HG02852 (cell line): ENCODE measurements around the gene SMAD6.
A peak's percentile ranks its signal among the peaks of the same experiment; 100 is the strongest.
"Not testable (repeated sequence)": the region's sequence is repeated elsewhere in the genome, so short reads cannot be mapped to it uniquely, and the experiment has no call there.

ENCODE experiments used
- ATAC-seq: cut with Tn5 transposase; IDR thresholded peaks from one replicate; pipeline ENCODE4 v1.9.1; 2021; ENCODE audit warnings: mild to moderate bottlenecking, moderate library complexity; ENCODE audit not compliant: unreplicated experiment

SMAD6 gene

DNA sequence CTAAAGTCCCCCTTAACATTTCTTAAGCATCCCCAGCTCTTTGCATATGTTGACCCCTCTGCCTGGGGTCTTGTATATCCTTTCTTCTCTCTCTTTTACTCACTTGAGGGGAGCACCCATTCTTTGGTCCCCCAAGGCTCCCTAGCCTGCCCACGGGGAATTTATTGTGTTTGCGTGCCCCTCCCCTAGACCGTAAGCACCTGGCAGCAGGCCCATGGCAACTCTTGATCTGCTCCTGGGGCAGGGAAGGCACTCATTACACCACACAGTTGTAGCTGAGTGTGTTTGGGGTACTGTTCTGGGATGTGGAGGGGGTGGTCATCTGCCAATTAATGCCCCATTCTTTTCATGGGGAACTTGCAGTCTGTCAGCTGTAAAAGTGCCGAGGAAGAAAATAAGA is 27.3 kb upstream of the SMAD6 start:
- no peak for ATAC-seq

GRCh38 chr15:66675446-66675845 is 26.6 kb upstream of the SMAD6 start:
- no peak for ATAC-seq

DNA sequence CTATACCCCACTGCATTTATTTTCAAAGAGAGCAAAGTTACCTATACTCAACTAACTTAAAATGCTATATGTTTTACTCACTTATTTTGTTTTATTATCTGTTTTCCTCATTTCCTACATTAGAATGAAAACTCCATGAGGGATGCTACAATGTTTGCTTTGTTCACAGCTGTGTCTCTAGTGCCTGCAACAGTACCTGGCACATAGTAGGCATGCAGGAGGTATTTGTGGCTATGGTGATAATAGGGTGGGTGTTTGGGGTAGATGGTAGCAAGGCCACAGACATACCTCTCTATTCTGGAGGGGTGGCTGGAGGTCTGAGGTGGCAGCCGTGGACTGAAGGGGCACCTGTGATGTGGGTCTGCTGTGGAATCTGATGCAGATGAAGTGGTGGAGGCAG is 24.7 kb upstream of the SMAD6 start:
- ATAC-seq: no peak

- ATAC-seq: no peak
These were observed 22.9 kb upstream of the SMAD6 start for GRCh38 chr15:66679061-66679656.

DNA sequence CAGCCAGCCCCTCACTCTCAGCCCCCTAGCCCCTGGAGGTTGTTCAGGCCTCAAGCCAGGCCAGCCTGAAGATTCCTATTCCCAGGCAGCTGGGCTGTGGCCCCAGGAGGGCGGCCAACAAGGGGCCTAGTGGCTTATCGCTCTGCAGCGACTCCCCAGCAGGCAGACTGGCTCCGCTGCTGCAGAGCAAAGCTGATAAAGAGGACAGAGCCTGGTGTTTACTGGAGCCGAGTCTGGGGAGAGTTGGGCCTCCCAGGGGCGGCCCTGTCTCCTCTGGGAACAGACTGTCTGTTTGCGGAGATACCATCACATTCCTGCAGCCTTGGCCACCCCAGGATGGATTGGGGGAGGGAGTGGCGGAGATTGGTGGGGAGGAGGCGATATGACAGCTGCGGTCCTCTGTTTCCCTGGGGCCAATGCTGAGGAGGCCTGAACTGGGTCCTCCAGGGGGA is 22.4 kb upstream of the SMAD6 start:
- no peak for ATAC-seq

DNA sequence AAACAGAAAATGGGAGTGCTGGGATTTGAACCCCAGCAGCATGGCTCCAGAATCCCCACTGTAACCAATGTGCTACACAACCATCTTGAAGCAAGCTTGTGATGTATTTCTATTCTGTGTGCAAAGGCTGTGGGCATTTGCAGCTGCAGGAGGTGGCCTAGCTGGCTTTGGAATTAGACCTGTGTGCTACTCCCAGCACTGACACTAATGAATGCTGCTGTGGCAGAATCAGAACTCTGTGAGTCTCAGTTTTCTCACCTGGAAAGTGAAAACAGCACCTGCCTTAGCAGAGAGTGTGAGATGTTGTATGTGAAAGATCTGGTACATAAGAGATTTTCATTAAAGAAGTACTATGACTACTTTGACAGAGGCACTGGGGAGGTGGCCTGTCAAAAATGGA is 21.5 kb upstream of the SMAD6 start:
- no peak for ATAC-seq

DNA sequence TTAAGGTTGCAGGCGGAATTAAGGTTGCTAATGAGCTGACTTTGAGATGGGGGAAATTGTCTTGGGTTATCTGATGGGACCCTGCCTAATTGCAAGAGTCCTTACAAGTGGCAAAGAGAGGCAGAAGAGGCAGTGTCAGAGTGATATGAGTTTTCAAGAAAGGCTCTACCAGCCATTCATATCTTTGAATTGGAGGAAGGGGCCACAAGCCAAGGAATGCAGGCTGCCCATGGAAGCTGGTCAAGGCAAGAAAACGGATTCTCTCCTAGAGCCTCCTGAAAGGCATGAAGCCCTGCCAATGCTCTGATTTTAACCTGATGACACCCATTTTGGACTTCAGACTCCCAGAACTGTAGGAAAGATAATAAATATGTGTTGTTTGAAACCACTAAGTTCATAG is 20.6 kb upstream of the SMAD6 start:
- ATAC-seq: no peak

GRCh38 chr15:66682246-66682645 is 19.8 kb upstream of the SMAD6 start:
- no peak for ATAC-seq

DNA sequence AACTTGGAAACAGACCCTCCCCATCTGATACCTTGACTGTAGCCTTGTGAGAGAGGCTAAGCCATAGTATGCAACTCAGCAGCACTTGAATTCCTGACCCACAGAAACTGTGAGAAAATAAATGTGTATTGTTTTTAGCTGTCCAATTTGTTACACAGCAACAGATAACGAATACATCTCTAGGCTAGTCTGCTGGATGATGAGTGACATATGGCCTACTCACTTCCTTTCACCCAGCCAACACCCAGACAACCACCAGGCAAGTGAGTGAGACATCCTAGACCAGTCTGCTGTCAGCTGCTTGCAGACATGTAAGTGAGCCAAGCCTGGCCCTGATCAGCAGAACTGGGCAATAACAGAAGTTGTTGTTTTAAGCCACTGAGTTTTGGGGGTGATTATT is 19.2 kb upstream of the SMAD6 start:
- ATAC-seq: no peak

DNA sequence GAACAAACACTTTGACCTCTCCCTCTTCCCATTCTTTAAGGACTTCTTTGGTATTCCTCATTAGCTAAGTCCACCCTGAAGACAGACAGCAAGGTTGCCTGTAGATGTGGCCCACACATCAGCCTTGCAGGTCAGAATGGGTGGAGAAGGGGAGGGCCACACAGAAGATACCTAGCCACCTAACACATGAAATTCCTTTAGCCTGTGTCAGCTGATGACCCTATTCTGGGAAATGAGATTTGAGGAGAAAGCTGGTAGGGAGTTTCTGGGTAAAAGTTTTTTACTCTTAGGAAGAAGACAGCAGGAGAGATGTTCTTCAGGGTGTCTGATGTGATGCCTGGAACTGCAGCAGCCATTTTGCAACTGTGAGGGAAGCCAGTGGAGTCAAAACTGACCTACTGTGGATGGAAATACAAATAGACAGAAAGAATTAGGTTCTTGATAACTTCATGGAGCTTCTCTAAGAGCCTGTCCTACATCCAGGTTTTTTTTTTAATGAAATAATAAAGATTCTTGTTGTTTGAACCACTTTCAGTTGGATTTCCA is 17.8 kb upstream of the SMAD6 start:
- no peak for ATAC-seq

GRCh38 chr15:66685638-66686150 is 16.3 kb upstream of the SMAD6 start:
- no peak for ATAC-seq

GRCh38 chr15:66690912-66691311 is 11.1 kb upstream of the SMAD6 start:
- ATAC-seq: not testable (repeated sequence)

DNA sequence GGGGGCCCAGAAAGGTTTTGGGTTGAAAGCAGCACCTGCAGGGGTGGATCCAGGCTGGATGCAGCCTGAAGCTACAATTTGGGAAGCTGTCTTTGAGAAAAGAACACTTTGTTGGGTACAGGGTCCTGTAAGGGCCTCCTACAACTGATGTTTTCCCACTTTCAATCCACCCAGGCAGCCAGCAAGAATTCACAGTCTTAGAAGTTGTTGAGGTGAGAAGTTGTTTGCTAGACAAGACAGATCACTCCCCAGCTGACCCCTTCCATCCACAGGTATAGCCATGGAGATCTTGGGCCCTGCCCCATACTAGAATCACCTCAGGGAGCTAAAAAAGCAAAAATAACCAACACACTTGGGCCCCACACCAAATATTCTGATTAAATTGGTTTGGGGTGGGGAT is 10.3 kb upstream of the SMAD6 start:
- ATAC-seq: no peak

DNA sequence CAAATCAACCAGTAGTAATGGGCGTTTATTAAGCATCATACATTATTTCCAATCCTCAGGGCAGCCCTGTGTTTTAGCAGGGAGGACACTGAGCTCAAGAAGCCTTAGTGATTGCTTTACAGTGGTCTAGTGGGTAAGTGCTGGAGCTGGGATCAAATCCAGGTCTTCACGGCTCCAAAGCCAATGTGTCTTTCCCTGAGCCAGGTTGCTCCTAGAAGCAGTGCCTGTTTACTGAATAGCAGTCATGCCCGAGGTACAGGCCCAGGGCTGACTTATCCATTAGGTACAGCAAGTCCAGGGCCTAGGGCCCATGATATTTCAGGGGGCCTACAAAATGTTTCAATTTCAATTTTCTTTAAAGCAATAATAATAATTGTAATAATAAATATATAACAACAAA is 9.6 kb upstream of the SMAD6 start:
- ATAC-seq: no peak

DNA sequence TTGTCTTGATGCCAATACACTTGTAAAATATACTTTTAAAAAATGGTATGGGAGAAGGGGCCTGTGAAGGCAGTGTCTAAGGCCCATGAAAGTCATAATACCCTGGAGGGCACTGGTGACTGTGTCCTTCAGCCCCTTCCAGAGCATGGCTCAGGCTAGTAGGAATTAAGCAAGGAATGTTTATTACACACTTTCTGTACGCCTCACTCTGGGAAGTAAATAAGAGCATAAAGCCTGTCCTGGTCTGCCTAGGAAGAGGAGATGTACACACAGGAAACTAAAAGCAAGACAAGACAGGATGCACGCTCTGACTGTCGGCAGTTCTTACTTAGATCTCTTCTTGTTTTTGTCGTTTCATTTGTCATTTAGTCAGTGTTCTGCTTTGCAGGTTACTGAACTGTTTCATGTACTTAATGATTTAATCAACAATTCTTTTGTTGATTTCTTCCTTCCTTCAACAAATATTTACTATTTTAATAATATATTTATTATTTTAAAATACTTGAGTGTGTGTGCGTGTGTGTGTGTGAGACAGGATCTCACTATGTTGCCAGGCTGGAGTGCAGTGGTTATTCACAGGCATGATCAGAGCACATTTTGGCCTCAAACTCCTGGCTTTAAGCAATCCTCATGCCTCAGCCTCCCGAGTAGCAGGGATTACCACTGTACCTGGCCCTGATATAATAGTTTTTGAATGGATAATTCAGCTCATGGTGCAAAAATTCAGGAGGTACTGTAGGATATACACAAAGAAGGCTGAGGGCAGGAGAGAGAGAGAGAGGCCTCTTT is 9.0 kb upstream of the SMAD6 start:
- ATAC-seq: no peak

DNA sequence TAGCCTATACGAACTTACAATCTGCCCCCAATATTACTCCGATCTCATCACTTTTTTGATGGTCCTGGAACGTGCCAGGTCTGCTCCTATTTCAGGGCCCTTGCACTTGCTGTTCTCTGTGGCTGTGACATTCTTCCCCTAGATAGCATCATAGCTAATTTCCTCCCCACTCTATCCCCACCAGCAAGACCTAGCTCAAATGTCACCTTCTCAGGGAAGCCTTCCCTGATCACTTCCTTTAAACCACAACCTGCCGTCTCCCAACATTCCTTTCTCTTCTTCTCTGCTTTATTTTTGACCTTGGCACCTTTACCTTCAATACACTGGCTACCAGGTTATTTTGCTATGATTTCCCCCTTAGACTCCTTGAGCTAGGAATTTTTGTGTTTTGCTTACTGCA is 5.3 kb upstream of the SMAD6 start:
- ATAC-seq: no peak

DNA sequence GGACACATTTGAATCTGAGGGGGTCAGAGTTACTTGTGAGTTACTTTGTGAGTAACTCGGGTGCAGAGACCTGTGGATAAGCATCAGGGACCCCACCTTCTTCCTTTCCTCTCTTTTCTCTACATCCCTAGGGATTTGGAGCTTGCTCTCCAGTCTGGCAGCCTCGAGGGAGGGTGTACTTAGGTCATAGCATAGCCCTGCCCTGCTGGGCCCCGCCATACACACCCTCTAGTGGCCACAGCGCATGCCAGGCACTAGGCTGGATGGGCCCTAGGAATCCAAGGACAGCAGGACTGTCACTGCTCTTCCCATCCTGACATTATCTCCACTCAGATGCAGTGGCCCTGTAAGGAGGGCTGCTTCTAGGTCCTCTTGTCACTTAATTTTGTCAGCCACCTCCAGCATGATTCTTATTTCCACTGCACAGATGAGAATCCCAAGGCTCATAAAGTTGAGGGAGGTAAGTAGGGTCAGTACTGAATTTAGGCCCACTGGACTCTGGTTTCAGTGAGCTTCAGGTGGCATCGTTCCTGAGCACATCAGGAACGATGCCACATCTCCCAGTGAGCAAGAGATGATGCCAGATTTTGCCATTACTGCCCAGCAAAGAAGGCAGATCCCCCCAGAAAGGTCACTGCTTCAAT is 3.6 kb upstream of the SMAD6 start:
- ATAC-seq: no peak

- no peak for ATAC-seq
These were observed 3.1 kb upstream of the SMAD6 start for GRCh38 chr15:66698971-66699370.

GRCh38 chr15:66700412-66700801 is 1.6 kb upstream of the SMAD6 start:
- no peak for ATAC-seq

GRCh38 chr15:66700802-66701421 is 1.1 kb upstream of the SMAD6 start:
- ATAC-seq: peak; percentile 62

DNA sequence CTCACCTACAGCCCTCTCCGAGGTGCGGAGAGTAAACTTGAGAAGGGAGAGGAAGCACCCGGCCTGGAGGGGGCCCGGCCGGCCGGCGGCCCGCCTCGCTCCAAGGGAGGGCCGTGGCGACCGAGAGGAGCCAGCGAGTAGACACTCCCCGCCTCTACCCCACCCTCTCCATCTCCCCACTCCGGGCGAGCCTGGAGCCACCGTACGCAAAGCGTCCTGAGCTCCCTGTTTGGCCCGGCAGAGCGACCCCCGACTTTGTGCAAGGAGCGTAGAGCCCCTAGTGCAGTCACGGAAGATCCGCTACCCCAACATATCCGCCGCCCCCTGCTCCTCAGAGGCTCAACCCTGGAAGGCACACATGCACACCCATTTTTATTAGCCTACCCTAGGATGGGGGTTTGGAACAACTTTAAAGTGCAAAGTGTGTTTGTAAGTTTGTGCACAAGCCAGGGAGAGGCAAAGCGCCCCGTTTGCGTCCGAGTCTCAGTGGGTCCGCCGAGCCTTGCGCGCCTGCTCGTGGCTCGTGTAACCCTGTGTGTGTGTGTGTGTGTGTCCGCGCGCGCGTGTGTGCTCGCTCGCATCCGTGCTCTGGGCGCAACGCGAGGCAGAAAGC is 508 bp upstream of the SMAD6 start:
- ATAC-seq: peak; percentile 22
